ENCODE results near the gene CFAP54.

DNA sequence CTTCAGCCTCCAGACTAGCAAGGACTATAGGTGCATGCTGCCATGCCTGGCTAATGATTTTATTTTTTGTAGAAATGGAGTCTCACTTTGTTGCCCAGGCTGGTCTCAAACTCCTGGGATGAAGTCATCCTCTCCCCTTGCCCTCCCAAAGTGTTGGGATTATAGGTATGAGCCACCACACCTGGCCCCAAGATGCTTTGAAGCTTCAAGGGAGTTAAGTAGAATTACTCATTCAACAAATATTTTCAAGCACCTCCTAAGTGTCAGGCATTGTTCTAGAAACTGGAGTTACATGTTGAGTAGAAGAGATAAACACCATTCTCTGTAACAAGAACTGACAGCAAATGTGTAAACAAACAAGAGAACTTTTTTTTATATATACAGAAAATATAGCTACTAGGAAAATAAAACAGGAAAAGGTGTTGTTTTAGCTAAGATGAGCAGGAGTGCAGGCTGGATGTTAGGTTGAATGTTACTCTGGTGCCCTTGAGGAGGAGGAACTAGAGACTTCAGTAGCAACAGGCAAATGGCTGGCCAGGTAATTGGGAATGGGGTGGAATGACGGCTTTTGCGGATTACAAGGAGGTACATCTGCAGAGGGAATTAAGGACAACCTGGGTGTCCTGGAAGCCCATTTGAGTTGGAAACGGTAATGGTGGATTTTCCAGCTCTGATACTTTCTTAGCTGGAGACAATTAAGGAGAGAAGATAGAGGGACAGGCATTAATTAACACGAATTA, 32.0 kb upstream of the CFAP54 start:
- TF ChIP-seq, protein P1, sequence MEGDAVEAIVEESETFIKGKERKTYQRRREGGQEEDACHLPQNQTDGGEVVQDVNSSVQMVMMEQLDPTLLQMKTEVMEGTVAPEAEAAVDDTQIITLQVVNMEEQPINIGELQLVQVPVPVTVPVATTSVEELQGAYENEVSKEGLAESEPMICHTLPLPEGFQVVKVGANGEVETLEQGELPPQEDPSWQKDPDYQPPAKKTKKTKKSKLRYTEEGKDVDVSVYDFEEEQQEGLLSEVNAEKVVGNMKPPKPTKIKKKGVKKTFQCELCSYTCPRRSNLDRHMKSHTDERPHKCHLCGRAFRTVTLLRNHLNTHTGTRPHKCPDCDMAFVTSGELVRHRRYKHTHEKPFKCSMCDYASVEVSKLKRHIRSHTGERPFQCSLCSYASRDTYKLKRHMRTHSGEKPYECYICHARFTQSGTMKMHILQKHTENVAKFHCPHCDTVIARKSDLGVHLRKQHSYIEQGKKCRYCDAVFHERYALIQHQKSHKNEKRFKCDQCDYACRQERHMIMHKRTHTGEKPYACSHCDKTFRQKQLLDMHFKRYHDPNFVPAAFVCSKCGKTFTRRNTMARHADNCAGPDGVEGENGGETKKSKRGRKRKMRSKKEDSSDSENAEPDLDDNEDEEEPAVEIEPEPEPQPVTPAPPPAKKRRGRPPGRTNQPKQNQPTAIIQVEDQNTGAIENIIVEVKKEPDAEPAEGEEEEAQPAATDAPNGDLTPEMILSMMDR (IDR thresholded peaks at IDR 0.05): no peak
- no peak for TF ChIP-seq POLR2A (IDR thresholded peaks at IDR 0.05)
